GM21786 (cell line): ENCODE measurements around the gene ST8SIA1.
"Not testable (repeated sequence)": the region's sequence is repeated elsewhere in the genome, so short reads cannot be mapped to it uniquely, and the experiment has no call there.

ENCODE experiments used
- ATAC-seq: cut with Tn5 transposase; IDR thresholded peaks from one replicate; pipeline ENCODE4 v1.9.1; 2021; ENCODE audit not compliant: unreplicated experiment

The ST8SIA1 gene

GRCh38 chr12:22190969-22191368 lies 143.5 kb downstream of the ST8SIA1 start:
- ATAC-seq, result no peak

GRCh38 chr12:22188431-22188830 lies 146.1 kb downstream of the ST8SIA1 start:
- no peak for ATAC-seq

GRCh38 chr12:22180705-22181104 lies 153.8 kb downstream of the ST8SIA1 start:
- no peak for ATAC-seq

- no peak for ATAC-seq
These were observed 161.3 kb downstream of the ST8SIA1 start for GRCh38 chr12:22173177-22173576.

- no peak for ATAC-seq
These were observed 162.0 kb downstream of the ST8SIA1 start for GRCh38 chr12:22172501-22172900.

- ATAC-seq, result no peak
These were observed 165.1 kb downstream of the ST8SIA1 start for GRCh38 chr12:22169376-22169775.

GRCh38 chr12:22164139-22164538 lies 170.4 kb downstream of the ST8SIA1 start:
- no peak for ATAC-seq

GRCh38 chr12:22163594-22163993 lies 170.9 kb downstream of the ST8SIA1 start:
- ATAC-seq, result no peak

- ATAC-seq, result no peak
These were observed 174.0 kb downstream of the ST8SIA1 start for GRCh38 chr12:22160396-22161003.

GRCh38 chr12:22149286-22149685 lies 185.2 kb downstream of the ST8SIA1 start:
- ATAC-seq, result not testable (repeated sequence)

- ATAC-seq, result not testable (repeated sequence)
These were observed 187.8 kb downstream of the ST8SIA1 start for GRCh38 chr12:22146686-22147085.
